HG03103 (cell line): Measurements from ENCODE around the gene PTPA.
"Not testable (repeated sequence)": the region's sequence is repeated elsewhere in the genome, so short reads cannot be mapped to it uniquely, and the experiment has no call there.

Experiments
- ATAC-seq: cut with Tn5 transposase; IDR thresholded peaks from one replicate; pipeline ENCODE4 v1.9.1; 2021; ENCODE audit warnings: low read depth; ENCODE audit not compliant: unreplicated experiment

PTPA gene

DNA sequence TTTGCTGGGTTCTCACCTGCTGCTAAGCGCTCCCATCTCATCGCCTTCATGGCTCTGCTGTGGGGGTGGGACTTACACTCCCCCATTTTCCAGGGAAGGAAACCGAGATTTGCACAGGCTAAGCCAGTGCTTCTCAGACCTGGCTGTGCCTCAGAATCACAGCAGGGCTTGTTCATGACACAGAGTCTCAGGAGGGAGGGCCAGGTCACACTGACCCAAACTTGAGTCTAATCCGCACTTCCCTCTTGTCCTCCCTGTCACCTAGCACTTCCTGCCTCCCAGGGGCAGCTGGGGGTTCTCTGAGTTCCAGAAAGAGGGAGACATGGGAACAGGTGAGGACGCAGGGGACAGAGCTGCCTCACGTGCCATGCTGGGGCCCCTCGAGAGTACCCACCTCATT is 82.4 kb downstream of the PTPA start:
- no peak for ATAC-seq

DNA sequence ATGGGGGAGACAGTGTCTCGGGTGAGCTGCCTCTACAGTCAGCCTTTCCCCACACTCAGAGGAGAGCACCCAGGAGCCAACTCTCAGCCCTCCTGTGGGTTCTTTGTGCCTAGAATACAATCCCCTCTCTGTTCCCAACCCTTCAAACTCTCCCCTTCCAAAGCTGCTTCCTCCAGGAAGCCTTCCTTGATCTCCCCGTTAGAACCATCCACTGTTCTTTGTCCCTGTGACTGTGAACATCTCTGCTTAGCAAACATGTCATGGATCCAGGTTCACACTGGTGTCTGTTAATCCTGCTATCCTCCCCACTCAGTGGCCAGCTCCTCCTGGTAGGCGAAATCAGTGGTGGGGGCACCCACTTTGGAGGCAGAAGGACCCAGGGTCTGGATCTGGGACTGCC is 83.0 kb downstream of the PTPA start:
- ATAC-seq: no peak

DNA sequence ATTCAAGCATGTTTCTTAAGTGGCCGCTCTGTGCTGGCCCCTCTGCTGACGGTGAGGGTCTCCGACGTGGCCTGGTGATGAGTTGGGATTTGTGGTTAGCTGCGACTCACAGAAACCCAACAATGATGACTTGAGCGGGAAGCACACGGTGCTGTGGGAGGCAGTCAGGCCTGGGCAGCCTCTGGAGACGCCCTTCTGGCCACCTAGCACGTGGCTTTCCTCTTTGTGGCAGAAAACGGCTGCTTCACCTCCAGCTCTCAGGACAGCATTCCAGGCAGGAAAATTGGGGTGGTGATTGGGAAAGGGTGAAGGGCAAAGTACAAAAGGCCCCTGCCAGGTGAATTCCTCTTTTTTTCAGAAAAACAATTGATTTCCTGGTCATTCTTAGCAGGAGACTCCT is 84.4 kb downstream of the PTPA start:
- ATAC-seq: no peak

DNA sequence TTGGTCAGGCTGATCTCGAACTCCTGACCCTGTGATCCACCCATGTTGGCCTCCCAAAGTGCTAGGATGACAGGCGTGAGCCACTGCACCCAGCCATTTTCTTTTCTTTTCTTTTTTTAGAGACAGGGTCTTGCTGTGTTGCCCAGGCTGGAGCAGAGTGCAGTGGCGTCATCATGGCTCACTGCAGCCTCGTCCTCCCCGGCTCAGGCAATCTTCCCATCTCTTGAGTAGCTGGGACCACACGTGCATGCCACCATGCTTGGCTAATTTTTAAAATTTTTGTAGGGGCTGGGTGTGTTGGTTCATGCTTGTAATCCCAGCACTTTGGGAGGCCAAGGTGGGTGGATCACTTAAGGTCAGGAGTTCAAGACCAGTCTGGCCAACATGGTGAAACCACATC is 85.8 kb downstream of the PTPA start:
- not testable (repeated sequence) for ATAC-seq

DNA sequence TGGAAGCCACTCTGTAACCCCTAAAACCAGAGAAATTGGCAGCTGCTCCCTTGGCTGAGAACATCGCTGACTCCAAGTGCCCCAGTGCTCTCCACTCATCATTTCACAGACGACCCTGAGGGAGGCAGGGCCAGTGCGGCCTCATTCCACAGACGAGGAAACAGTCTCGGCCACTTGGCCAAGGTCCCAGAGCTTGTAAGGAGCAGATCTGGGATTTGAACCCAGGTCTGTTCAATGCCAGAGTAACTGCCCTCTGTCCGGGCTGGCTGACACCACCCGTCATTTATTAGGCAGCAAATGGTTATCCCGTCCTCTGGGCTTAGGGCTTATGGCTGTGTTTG is 86.7 kb downstream of the PTPA start:
- no peak for ATAC-seq
